Skeletal muscle cell (primary cell): ENCODE results near the gene ZFAND2A.
"Not testable (repeated sequence)": the region's sequence is repeated elsewhere in the genome, so short reads cannot be mapped to it uniquely, and the experiment has no call there.

Experiments used
- DNase-seq: peaks from one replicate; pipeline ENCODE4 v3.0.0-alpha.2; 2010; ENCODE audit warnings: low read depth
- H3K4me3 ChIP-seq: 2 replicates; pipeline ENCODE4 v1.5.1; 2011; ENCODE audit warnings: low read depth, mild to moderate bottlenecking, control low read depth, low read length, moderate library complexity

Gene ZFAND2A

GRCh38 chr7:1175967-1176851 lies 16.2 kb upstream of the ZFAND2A start:
- peak overlapping the region; percentile 29 for H3K4me3 ChIP-seq
- no peak for DNase-seq

GRCh38 chr7:1175597-1175966 lies 15.6 kb upstream of the ZFAND2A start:
- H3K4me3 ChIP-seq = no peak overlapping the region
- DNase-seq = no peak

- no peak for DNase-seq
- H3K4me3 ChIP-seq = no peak overlapping the region
These were observed 15.0 kb upstream of the ZFAND2A start for GRCh38 chr7:1174881-1175596.

GRCh38 chr7:1174002-1174401 lies 14.0 kb upstream of the ZFAND2A start:
- H3K4me3 ChIP-seq = no peak overlapping the region
- no peak for DNase-seq

- H3K4me3 ChIP-seq = no peak overlapping the region
- no peak for DNase-seq
These were observed 12.9 kb upstream of the ZFAND2A start for GRCh38 chr7:1172666-1173523.

GRCh38 chr7:1171516-1171915 lies 11.5 kb upstream of the ZFAND2A start:
- not testable (repeated sequence) for DNase-seq, H3K4me3 ChIP-seq

- DNase-seq = no peak
- no peak overlapping the region for H3K4me3 ChIP-seq
These were observed 10.9 kb upstream of the ZFAND2A start for GRCh38 chr7:1170741-1171501.

- DNase-seq = no peak
- peak overlapping the region; percentile 56 for H3K4me3 ChIP-seq
These were observed 9.7 kb upstream of the ZFAND2A start for GRCh38 chr7:1169409-1170368.

GRCh38 chr7:1168422-1168821 lies 8.4 kb upstream of the ZFAND2A start:
- no peak for DNase-seq
- no peak overlapping the region for H3K4me3 ChIP-seq

- DNase-seq = no peak
- H3K4me3 ChIP-seq = no peak overlapping the region
These were observed 4.4 kb upstream of the ZFAND2A start for GRCh38 chr7:1164436-1164835.

GRCh38 chr7:1163121-1163520 lies 3.1 kb upstream of the ZFAND2A start:
- no peak overlapping the region for H3K4me3 ChIP-seq

GRCh38 chr7:1160670-1161021 lies 650 bp upstream of the ZFAND2A start:
- peak overlapping the region; percentile 100 for H3K4me3 ChIP-seq
- DNase-seq = no peak

More at GRCh38 chr7:1163121-1163520, 3.1 kb upstream of the ZFAND2A start:
- no peak for DNase-seq

- not testable (repeated sequence) for DNase-seq
- peak overlapping the region; percentile 100 for H3K4me3 ChIP-seq
These were observed 765 bp downstream of the ZFAND2A start for GRCh38 chr7:1159231-1159630.

GRCh38 chr7:1158203-1159126 lies 1.5 kb downstream of the ZFAND2A start:
- no peak for DNase-seq
- H3K4me3 ChIP-seq = peak overlapping the region; percentile 100

GRCh38 chr7:1156782-1157535 lies 3.0 kb downstream of the ZFAND2A start:
- H3K4me3 ChIP-seq = no peak overlapping the region
- DNase-seq = no peak
